H9 (cell line): ENCODE results near the gene CLDN11. TPM values are rescaled to one million over a fixed set of nuclear protein-coding genes. Genes with fewer than 3 reads are reported as not detected.

Experiments used
- DNase-seq: peaks from one replicate; pipeline ENCODE4 v3.0.0-alpha.2; 2017
- H2AFZ ChIP-seq: one replicate; pipeline ENCODE4 v1.6.1; 2013; ENCODE audit warnings: mild to moderate bottlenecking, low read length, control low read depth, moderate library complexity
- H2AK5ac ChIP-seq: 2 replicates; pipeline ENCODE4 v1.6.1; 2013; ENCODE audit warnings: low read length, control low read depth, mixed read lengths; ENCODE audit not compliant: insufficient read length
- H2BK120ac ChIP-seq: one replicate; pipeline ENCODE4 v1.6.1; 2013; ENCODE audit warnings: low read depth, mild to moderate bottlenecking, low read length, control low read depth, inconsistent platforms; ENCODE audit not compliant: poor library complexity, severe bottlenecking
- H2BK12ac ChIP-seq: 2 replicates; pipeline ENCODE4 v1.6.1; 2013; ENCODE audit warnings: low read length, control low read depth, mixed read lengths, low read depth; ENCODE audit not compliant: insufficient read length
- H2BK15ac ChIP-seq: 2 replicates; pipeline ENCODE4 v1.6.1; 2013; ENCODE audit warnings: low read depth, low read length, control low read depth
- H2BK20ac ChIP-seq: one replicate; pipeline ENCODE4 v1.6.1; 2013; ENCODE audit warnings: low read depth, mild to moderate bottlenecking, low read length, control low read depth, inconsistent platforms; ENCODE audit not compliant: poor library complexity, severe bottlenecking
- H2BK5ac ChIP-seq: 2 replicates; pipeline ENCODE4 v1.6.1; 2013; ENCODE audit warnings: low read length, control low read depth, mixed read lengths; ENCODE audit not compliant: insufficient read length
- H3K14ac ChIP-seq: 2 replicates; pipeline ENCODE4 v1.6.1; 2013; ENCODE audit warnings: low read length, control low read depth; ENCODE audit not compliant: insufficient read depth
- H3K18ac ChIP-seq: 2 replicates; pipeline ENCODE4 v1.6.1; 2013; ENCODE audit warnings: low read depth, mild to moderate bottlenecking, mixed read lengths, low read length, control low read depth; ENCODE audit not compliant: insufficient read length
- H3K23ac ChIP-seq: 2 replicates; pipeline ENCODE4 v1.6.1; 2013; ENCODE audit warnings: low read length, control low read depth, mixed read lengths, low read depth; ENCODE audit not compliant: insufficient read length
- H3K23me2 ChIP-seq: 2 replicates; pipeline ENCODE4 v1.6.1; 2013; ENCODE audit warnings: low read depth, mild to moderate bottlenecking, mixed read lengths, low read length, control low read depth; ENCODE audit not compliant: insufficient read length, poor library complexity, severe bottlenecking
- H3K27ac ChIP-seq: 2 replicates; pipeline ENCODE4 v1.5.1; 2013; ENCODE audit warnings: low read length, control low read depth, mixed read lengths, low read depth; ENCODE audit not compliant: insufficient read length
- H3K27me3 ChIP-seq: 2 replicates; pipeline ENCODE4 v1.6.1; 2013; ENCODE audit warnings: low read length, control low read depth, inconsistent platforms; ENCODE audit not compliant: insufficient read depth
- H3K4ac ChIP-seq: 2 replicates; pipeline ENCODE4 v1.6.1; 2013; ENCODE audit warnings: low read depth, mild to moderate bottlenecking, control low read depth, inconsistent platforms, low read length, moderate library complexity
- H3K4me1 ChIP-seq: 2 replicates; pipeline ENCODE4 v1.6.1; 2013; ENCODE audit warnings: low read length, control low read depth, inconsistent platforms; ENCODE audit not compliant: insufficient read depth
- H3K4me2 ChIP-seq: 2 replicates; pipeline ENCODE4 v1.6.1; 2013; ENCODE audit warnings: low read length, control low read depth, mixed read lengths; ENCODE audit not compliant: insufficient read length, insufficient read depth
- H3K56ac ChIP-seq: 2 replicates; pipeline ENCODE4 v1.6.1; 2013; ENCODE audit warnings: low read depth, mild to moderate bottlenecking, mixed read lengths, low read length, control low read depth; ENCODE audit not compliant: insufficient read length
- H3K79me1 ChIP-seq: 2 replicates; pipeline ENCODE4 v1.6.1; 2013; ENCODE audit warnings: low read depth, mild to moderate bottlenecking, moderate library complexity, low read length, control low read depth, inconsistent platforms; ENCODE audit not compliant: insufficient read depth, poor library complexity, severe bottlenecking
- H3K79me2 ChIP-seq: 2 replicates; pipeline ENCODE4 v1.6.1; 2013; ENCODE audit warnings: low read length, control low read depth, inconsistent platforms; ENCODE audit not compliant: insufficient read depth
- H3K9ac ChIP-seq: 2 replicates; pipeline ENCODE4 v1.6.1; 2013; ENCODE audit warnings: low read length, control low read depth, mixed read lengths; ENCODE audit not compliant: insufficient read length; ENCODE audit errors: extremely low read depth
- H3K9me3 ChIP-seq: one replicate; pipeline ENCODE4 v1.6.1; 2013; ENCODE audit warnings: low read depth, low read length, inconsistent platforms; ENCODE audit not compliant: control insufficient read depth
- H3T11ph ChIP-seq: one replicate; pipeline ENCODE4 v1.6.1; 2013; ENCODE audit warnings: mild to moderate bottlenecking, low read length, control low read depth, inconsistent platforms
- H4K20me1 ChIP-seq: one replicate; pipeline ENCODE4 v1.6.1; 2013; ENCODE audit not compliant: control insufficient read depth, insufficient read length, insufficient read depth
- H4K5ac ChIP-seq: 2 replicates; pipeline ENCODE4 v1.6.1; 2013; ENCODE audit warnings: low read depth, mild to moderate bottlenecking, mixed read lengths, low read length, control low read depth; ENCODE audit not compliant: insufficient read length
- H4K8ac ChIP-seq: replicated peaks from 2 replicates; pipeline ENCODE4 v1.6.1; 2013; ENCODE audit warnings: low read length, control low read depth, mixed read lengths, low read depth; ENCODE audit not compliant: insufficient read length
- H4K91ac ChIP-seq: 2 replicates; pipeline ENCODE4 v1.6.1; 2013; ENCODE audit warnings: low read depth, mild to moderate bottlenecking, moderate library complexity, mixed read lengths, low read length, control low read depth; ENCODE audit not compliant: insufficient read length
- H3K27ac Mint-ChIP-seq, 3 experiments: 2 replicates in 2 of 3; 3 replicates in 1 of 3; pipeline ENCODE4 v1.8.0; 2020 to 2021; ENCODE audit warnings: mixed read lengths in 3 of 3, mild to moderate bottlenecking in 1 of 3, moderate library complexity in 1 of 3
- H3K27me3 Mint-ChIP-seq: 2 replicates; pipeline ENCODE4 v1.8.0; 2021; ENCODE audit warnings: low read depth, mild to moderate bottlenecking, moderate library complexity, mixed read lengths
- H3K36me3 Mint-ChIP-seq, 3 experiments: 2 replicates in 2 of 3; 3 replicates in 1 of 3; pipeline ENCODE4 v1.8.0; 2020 to 2021; ENCODE audit warnings: low read depth in 3 of 3, mixed read lengths in 3 of 3; ENCODE audit not compliant: insufficient read depth in 1 of 3
- H3K4me1 Mint-ChIP-seq, 2 experiments: 2 replicates each; pipeline ENCODE4 v1.8.0; 2020; ENCODE audit warnings: mixed read lengths in 2 of 2
- H3K4me3 Mint-ChIP-seq, 2 experiments: 2 replicates in 1 of 2; 3 replicates in 1 of 2; pipeline ENCODE4 v1.8.0; 2020 to 2021; ENCODE audit warnings: mild to moderate bottlenecking in 2 of 2, mixed read lengths in 2 of 2, moderate library complexity in 1 of 2
- H3K9me3 Mint-ChIP-seq, 2 experiments: 2 replicates in 1 of 2; 3 replicates in 1 of 2; pipeline ENCODE4 v1.8.0; 2020; ENCODE audit warnings: mild to moderate bottlenecking in 2 of 2, mixed read lengths in 2 of 2, moderate library complexity in 1 of 2
- WGBS: extraction: QIAGEN DNeasy Blood & Tissue Kit; methylation state at CpG from one replicate; pipeline ENCODE4 v1.1.7; 2013; ENCODE audit warnings: missing lambda C conversion rate, low lambda C conversion rate, mixed read lengths; ENCODE audit not compliant: insufficient read length; ENCODE audit errors: extremely low coverage; 5-methylcytosine and 5-hydroxymethylcytosine counted together
- total RNA-seq: library from RNA; stranded (reverse); gene quantifications from 2 replicates; pipeline ENCODE4 v1.2.1, GENCODE V29; 2021
- TF ChIP-seq, protein P1 (sequence below): fragments of 200-600 bp; sonication (generic); conservative IDR thresholded peaks from 3 replicates; pipeline ENCODE4 v1.8.0; 2021; ENCODE audit warnings: antibody characterized with exemption, mild to moderate bottlenecking

The CLDN11 gene
- total RNA-seq, 1 experiment from 2014 or later, result 1.7 TPM

DNA sequence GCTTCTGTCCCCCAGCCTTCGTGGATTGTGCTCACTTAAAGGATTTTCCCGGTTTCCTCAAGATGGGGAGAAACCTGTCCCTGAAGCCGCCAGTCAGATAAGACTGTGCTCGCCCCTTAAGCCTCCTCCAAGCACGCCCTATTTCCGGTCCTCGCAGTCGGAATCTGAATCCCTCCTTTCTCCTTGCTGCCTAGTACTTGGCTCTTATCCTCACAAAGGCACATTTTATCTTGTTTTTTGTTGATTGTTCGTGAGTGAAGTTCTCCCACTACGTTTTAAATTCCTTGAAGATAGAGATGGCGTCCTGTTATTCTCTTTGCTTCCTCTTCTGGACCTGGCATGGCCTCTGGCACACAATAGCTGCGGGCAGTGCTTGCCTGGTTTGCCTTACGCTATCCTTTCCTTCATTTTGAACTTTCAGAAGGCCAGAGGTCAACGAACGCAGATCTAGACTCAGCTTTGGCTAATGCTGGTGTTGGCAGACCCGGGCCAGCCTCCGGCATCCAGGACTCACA, 1.7 kb downstream of the CLDN11 start:
- Histone ChIP-seq H3K4me2 (peak overlapping the region; percentile 75), H3K79me1 (no peaks in the 10 kb centered on the region), H2BK5ac (no peak overlapping the region), H3K9me3 (no peaks in the 10 kb centered on the region), H3K23me2 (peaks cover 13% of the 10 kb centered on the region), H3K4me1 (0 out of 2 replicates have a peak, but pooled peaks cover 3% of the 10 kb centered on the region), H3K56ac (no peak overlapping the region), H4K5ac (no peak overlapping the region), H3K27me3 (peaks cover 25% of the 10 kb centered on the region; the same call in 1 of the 2 replicates), H4K91ac (no peak overlapping the region), H3K4ac (no peak overlapping the region), H3K23ac (no peak overlapping the region), H2BK12ac (no peak overlapping the region), H4K20me1 (no peaks in the 10 kb centered on the region), H3K27ac (no peak overlapping the region), H2AK5ac (no peak overlapping the region), H3K14ac (no peak overlapping the region; the same call in 1 of the 2 replicates), H2AFZ (no peak overlapping the region), H3K18ac (no peak overlapping the region), H3K9ac (no peak overlapping the region), H4K8ac (no peak overlapping the region), H2BK15ac (no peak overlapping the region), H3K79me2 (no peaks in the 10 kb centered on the region), H3T11ph (no peak overlapping the region), H2BK20ac (no peak overlapping the region), H2BK120ac (no peak overlapping the region)
- Mint-ChIP-seq H3K27ac (no peak overlapping the region), H3K4me1 (peaks cover 11 to 18% of the 10 kb centered on the region in 2 experiments), H3K4me3 (peak overlapping the region; percentile 54 to 75), H3K9me3 (no peaks in the 10 kb centered on the region), H3K36me3 (peaks cover 0 to 7% (median 0%) of the 10 kb centered on the region in 3 experiments; a peak in 3 of 7 replicates), H3K27me3 (peaks cover 55% of the 10 kb centered on the region)
- WGBS, result no CpG with 5 or more reads among the region's 17 CpGs
- DNase-seq, result peak; percentile 59
- TF ChIP-seq, protein P1, sequence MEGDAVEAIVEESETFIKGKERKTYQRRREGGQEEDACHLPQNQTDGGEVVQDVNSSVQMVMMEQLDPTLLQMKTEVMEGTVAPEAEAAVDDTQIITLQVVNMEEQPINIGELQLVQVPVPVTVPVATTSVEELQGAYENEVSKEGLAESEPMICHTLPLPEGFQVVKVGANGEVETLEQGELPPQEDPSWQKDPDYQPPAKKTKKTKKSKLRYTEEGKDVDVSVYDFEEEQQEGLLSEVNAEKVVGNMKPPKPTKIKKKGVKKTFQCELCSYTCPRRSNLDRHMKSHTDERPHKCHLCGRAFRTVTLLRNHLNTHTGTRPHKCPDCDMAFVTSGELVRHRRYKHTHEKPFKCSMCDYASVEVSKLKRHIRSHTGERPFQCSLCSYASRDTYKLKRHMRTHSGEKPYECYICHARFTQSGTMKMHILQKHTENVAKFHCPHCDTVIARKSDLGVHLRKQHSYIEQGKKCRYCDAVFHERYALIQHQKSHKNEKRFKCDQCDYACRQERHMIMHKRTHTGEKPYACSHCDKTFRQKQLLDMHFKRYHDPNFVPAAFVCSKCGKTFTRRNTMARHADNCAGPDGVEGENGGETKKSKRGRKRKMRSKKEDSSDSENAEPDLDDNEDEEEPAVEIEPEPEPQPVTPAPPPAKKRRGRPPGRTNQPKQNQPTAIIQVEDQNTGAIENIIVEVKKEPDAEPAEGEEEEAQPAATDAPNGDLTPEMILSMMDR, result no peak
